Measurements from ENCODE around the gene PLEKHM1.
A peak's percentile ranks its signal among the peaks of the same experiment; 100 is the strongest.

PLEKHM1 gene

GRCh38 chr17:45395569-45396415 is 94.7 kb downstream of the PLEKHM1 start:
- no peak for DNase-seq

GRCh38 chr17:45394913-45395568 is 95.5 kb downstream of the PLEKHM1 start:
- peak; percentile 41 for DNase-seq

- no peak for DNase-seq
Observed at GRCh38 chr17:45394564-45394912, 96.0 kb downstream of the PLEKHM1 start.

- no peak for DNase-seq
Observed at GRCh38 chr17:45394091-45394490, 96.4 kb downstream of the PLEKHM1 start.

- no peak for DNase-seq
Observed at GRCh38 chr17:45393411-45393810, 97.1 kb downstream of the PLEKHM1 start.

GRCh38 chr17:45391918-45392317 is 98.6 kb downstream of the PLEKHM1 start:
- no peak for DNase-seq

- DNase-seq, result no peak
Observed at GRCh38 chr17:45391291-45391690, 99.2 kb downstream of the PLEKHM1 start.

GRCh38 chr17:45389354-45389753 is 101.2 kb downstream of the PLEKHM1 start:
- no peak for DNase-seq

GRCh38 chr17:45388604-45389325 is 101.8 kb downstream of the PLEKHM1 start:
- no peak for DNase-seq

- DNase-seq, result no peak
Observed at GRCh38 chr17:45387739-45388138, 102.8 kb downstream of the PLEKHM1 start.

- peak; percentile 26 for DNase-seq
Observed at GRCh38 chr17:45386178-45386577, 104.3 kb downstream of the PLEKHM1 start.
